ENCODE data around the gene BRD8. TPM values are rescaled to one million over a fixed set of nuclear protein-coding genes. Genes with fewer than 3 reads are reported as not detected.
"Not testable (repeated sequence)": the region's sequence is repeated elsewhere in the genome, so short reads cannot be mapped to it uniquely, and the experiment has no call there.

BRD8 gene
- total and polyA plus RNA-seq, 9 of the 15 experiments (the other 6 are each of a cell fraction or from before 2014, with no cell fraction given): 54.6 to 163 (median 87.0) TPM

DNA sequence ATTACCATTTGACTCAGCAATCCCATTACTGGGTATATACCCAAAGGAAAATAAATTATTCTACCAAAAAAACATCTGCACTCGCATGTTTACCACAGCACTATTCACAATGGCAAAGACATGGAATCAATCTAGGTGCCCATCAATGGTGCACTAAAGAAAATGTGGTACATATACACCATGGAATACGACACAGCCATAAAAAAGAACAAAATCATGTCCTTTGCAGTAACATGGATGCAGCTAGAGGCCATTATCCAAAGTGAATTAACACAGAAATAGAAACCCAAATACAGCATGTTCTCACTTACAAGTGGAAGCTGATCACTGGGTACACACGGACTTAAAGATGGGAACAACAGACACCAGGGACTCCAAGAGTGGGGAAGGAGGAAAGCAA lies 32.6 kb upstream of the BRD8 start:
- Histone ChIP-seq H3K9ac (ENCODE audit: insufficient read depth in 1 of 2, low read depth in 2 of 2, low read length in 2 of 2) (no peak overlapping the region; a peak in 1 of 4 replicates), H3K27ac (ENCODE audit: extremely low read depth, low read depth, low read length) (no peak overlapping the region), H3K4me3 (no peak overlapping the region), H3K4me1 (replicated peaks in 1 of 2; ENCODE audit: control insufficient read depth in 2 of 2, insufficient read depth in 2 of 2, low read length in 2 of 2) (peaks cover 3 to 7% of the 10 kb centered on the region in 2 experiments; a peak in 3 of 5 replicates), H3K9me1 (ENCODE audit: control insufficient read depth, insufficient read depth, low read length) (no peaks in the 10 kb centered on the region), H4K20me1 (replicated peaks; ENCODE audit: control insufficient read depth, insufficient read depth, low read length) (no peaks in the 10 kb centered on the region), H3K27me3 (ENCODE audit: control insufficient read depth in 2 of 2, insufficient read depth in 2 of 2, low read length in 2 of 2) (no peaks in the 10 kb centered on the region), H3K4me2 (ENCODE audit: insufficient read depth, low read length) (no peak overlapping the region), H3K9me3 (replicated peaks; ENCODE audit: control insufficient read depth, insufficient read depth, low read depth, low read length) (peaks cover 4% of the 10 kb centered on the region; the same call in 1 of the 2 replicates), H2AFZ (ENCODE audit: low read depth, low read length) (no peak overlapping the region), H3K36me3 (ENCODE audit: control insufficient read depth, insufficient read depth, low read length) (peaks cover 46% of the 10 kb centered on the region; the same call in 2 of the 3 replicates), H3K79me2 (ENCODE audit: control insufficient read depth, insufficient read depth, low read length) (peaks cover 54% of the 10 kb centered on the region)
- no TSS peak for BruUV-seq (replicated peaks)
- intact Hi-C loops (cut with micrococcal nuclease) (no loop called here), in situ Hi-C loops (cut with MboI) (no loop called here)
- ChIA-PET POLR2A (interaction anchor here (0.6 kb wide), 1 partner anchor 122 kb away, joined by 3 read pairs; no protein-coding TSS in a partner anchor), CTCF (ENCODE audit: low intra/inter-chr PET ratio) (no interaction called here)
- ATAC-seq (no peak), FAIRE-seq (no peak), DNase-seq (ENCODE audit: extremely low read depth in 1 of 4, low spot score in 3 of 4) (no peak)
- peak; percentile 56 for TF ChIP-seq ZNF146 (CRISPR knock-in tag; IDR thresholded peaks at IDR 0.05; ENCODE audit: unreplicated experiment)
- TF ChIP-seq NR4A1 (CRISPR knock-in tag; IDR thresholded peaks at IDR 0.05): no peak
- no peak for TF ChIP-seq NR4A1 (tag; IDR thresholded peaks at IDR 0.05)
- WGBS (ENCODE audit: insufficient coverage, low coverage, missing lambda C conversion rate): 85% methylated on average over 3 of the region's 3 CpGs

DNA sequence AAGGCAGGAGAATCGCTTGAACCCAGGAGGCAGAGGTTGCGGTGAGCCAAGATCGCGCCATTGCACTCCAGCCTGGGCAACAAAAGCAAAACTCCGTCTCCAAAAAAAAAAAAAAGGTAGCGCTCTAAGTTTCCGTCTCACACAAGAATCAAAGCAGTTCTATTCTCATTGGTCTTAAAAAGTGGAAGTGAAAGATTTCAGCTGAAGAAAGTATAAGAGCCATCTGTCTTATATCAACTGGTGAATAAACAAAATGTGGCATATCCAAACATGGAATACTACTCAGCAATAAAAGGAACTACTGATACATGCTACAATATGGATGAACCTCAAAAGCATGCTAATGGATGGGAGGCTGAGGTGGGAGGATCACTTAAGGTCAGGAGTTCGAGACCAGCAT lies 15.4 kb upstream of the BRD8 start:
- H3K9ac ChIP-seq (ENCODE audit: insufficient read depth in 1 of 2, low read depth in 2 of 2, low read length in 2 of 2); H3K27ac ChIP-seq (ENCODE audit: extremely low read depth, low read depth, low read length); CTCF ChIA-PET (ENCODE audit: low intra/inter-chr PET ratio); H3K9me1 ChIP-seq (ENCODE audit: control insufficient read depth, insufficient read depth, low read length); H3K4me3 ChIP-seq; DNase-seq (ENCODE audit: extremely low read depth in 1 of 4, low spot score in 3 of 4); FAIRE-seq; H3K4me1 ChIP-seq (replicated peaks in 1 of 2; ENCODE audit: control insufficient read depth in 2 of 2, insufficient read depth in 2 of 2, low read length in 2 of 2); H3K4me2 ChIP-seq (ENCODE audit: insufficient read depth, low read length); intact Hi-C loops (cut with micrococcal nuclease); ATAC-seq; H4K20me1 ChIP-seq (replicated peaks; ENCODE audit: control insufficient read depth, insufficient read depth, low read length); H3K79me2 ChIP-seq (ENCODE audit: control insufficient read depth, insufficient read depth, low read length); H2AFZ ChIP-seq (ENCODE audit: low read depth, low read length); H3K9me3 ChIP-seq (replicated peaks; ENCODE audit: control insufficient read depth, insufficient read depth, low read depth, low read length); H3K27me3 ChIP-seq (ENCODE audit: control insufficient read depth in 2 of 2, insufficient read depth in 2 of 2, low read length in 2 of 2); BruUV-seq (replicated peaks): not testable (repeated sequence)
- 81% methylated on average over 3 of the region's 8 CpGs for WGBS (ENCODE audit: insufficient coverage, low coverage, missing lambda C conversion rate)
- H3K36me3 ChIP-seq (ENCODE audit: control insufficient read depth, insufficient read depth, low read length): peaks cover 79% of the 10 kb centered on the region
- in situ Hi-C loops (cut with MboI): loop anchor here (25.0 kb wide), 1 partner anchor 218 kb away; no protein-coding TSS in a partner anchor
- POLR2A ChIA-PET: interaction anchor here (0.7 to 3.3 kb wide), 3 partner anchors 8 to 144 kb away, joined by 4 to 14 read pairs (median 5); partner anchors contain the start of genes CDC23 and FAM53C

All from K562 (cell line).